GM06990 (cell line): Measurements from ENCODE around the gene SAP30BP.

Experiments used
- DNase-seq: peaks from one replicate; pipeline ENCODE4 v3.0.0-alpha.2; 2011; ENCODE audit not compliant: insufficient read length; ENCODE audit errors: extremely low read depth
- H3K27me3 ChIP-seq: replicated peaks from 2 replicates; pipeline ENCODE4 v1.6.0; 2011; ENCODE audit warnings: low read length; ENCODE audit not compliant: control insufficient read depth, insufficient read depth
- H3K36me3 ChIP-seq: 2 replicates; pipeline ENCODE4 v1.5.1; 2011; ENCODE audit warnings: low read length; ENCODE audit not compliant: control insufficient read depth, insufficient read depth
- H3K4me3 ChIP-seq: replicated peaks from 2 replicates; pipeline ENCODE4 v1.5.1; 2011; ENCODE audit warnings: low read depth, mild to moderate bottlenecking, control low read depth, low read length
- TF ChIP-seq, protein P1 (sequence below): IDR thresholded peaks from 2 replicates; pipeline ENCODE4 v1.5.1; 2011; ENCODE audit warnings: low read length, control low read depth, mild to moderate bottlenecking, inconsistent platforms; ENCODE audit not compliant: insufficient read depth, poor library complexity, severe bottlenecking

SAP30BP gene

DNA sequence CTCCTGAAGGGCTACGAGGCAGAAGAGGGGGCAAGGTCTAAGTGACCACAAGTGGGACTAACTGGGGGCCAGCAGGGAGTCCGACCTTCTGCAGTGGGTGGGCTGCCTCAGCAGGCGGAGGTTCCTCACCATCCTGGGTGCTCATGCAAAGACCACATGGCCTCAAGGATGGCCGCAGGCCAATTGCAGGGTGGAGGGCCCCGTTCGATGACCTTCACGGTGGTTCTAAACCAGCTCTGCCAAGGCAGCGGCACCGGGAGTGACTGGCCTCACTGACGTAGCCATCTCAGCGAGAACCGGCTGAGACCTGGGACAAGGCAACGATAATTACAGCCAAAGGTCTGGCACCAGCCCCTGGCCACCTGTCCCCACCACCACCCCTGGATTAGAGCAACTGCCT, 28.2 kb upstream of the SAP30BP start:
- DNase-seq: no peak
- TF ChIP-seq, protein P1, sequence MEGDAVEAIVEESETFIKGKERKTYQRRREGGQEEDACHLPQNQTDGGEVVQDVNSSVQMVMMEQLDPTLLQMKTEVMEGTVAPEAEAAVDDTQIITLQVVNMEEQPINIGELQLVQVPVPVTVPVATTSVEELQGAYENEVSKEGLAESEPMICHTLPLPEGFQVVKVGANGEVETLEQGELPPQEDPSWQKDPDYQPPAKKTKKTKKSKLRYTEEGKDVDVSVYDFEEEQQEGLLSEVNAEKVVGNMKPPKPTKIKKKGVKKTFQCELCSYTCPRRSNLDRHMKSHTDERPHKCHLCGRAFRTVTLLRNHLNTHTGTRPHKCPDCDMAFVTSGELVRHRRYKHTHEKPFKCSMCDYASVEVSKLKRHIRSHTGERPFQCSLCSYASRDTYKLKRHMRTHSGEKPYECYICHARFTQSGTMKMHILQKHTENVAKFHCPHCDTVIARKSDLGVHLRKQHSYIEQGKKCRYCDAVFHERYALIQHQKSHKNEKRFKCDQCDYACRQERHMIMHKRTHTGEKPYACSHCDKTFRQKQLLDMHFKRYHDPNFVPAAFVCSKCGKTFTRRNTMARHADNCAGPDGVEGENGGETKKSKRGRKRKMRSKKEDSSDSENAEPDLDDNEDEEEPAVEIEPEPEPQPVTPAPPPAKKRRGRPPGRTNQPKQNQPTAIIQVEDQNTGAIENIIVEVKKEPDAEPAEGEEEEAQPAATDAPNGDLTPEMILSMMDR: no peak
- Histone ChIP-seq H3K27me3 (no peaks in the 10 kb centered on the region), H3K4me3 (no peak overlapping the region), H3K36me3 (peaks cover 18% of the 10 kb centered on the region)

DNA sequence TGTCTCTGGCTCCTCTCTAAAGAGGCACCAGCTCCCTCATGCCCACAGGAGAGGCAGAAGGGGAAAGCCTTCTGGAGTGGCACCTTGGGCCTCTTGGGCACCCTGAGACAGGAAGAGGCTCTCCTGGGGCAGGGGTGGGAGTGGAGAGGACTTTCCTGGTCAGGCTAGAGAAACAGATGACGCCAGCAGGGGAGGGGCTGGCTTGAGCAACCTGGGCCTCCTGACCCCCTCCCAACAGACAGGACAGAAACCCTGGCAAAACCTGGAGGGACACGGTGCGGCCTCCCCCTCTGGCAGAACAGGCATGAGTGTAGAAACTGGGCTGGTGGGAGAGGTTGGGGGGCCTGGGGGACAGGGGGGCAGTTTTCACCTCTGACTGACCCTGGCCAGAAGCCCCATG, 27.8 kb upstream of the SAP30BP start:
- TF ChIP-seq, protein P1: no peak
- no peaks in the 10 kb centered on the region for H3K27me3 ChIP-seq
- DNase-seq: no peak
- H3K36me3 ChIP-seq: peaks cover 18% of the 10 kb centered on the region
- no peak overlapping the region for H3K4me3 ChIP-seq

DNA sequence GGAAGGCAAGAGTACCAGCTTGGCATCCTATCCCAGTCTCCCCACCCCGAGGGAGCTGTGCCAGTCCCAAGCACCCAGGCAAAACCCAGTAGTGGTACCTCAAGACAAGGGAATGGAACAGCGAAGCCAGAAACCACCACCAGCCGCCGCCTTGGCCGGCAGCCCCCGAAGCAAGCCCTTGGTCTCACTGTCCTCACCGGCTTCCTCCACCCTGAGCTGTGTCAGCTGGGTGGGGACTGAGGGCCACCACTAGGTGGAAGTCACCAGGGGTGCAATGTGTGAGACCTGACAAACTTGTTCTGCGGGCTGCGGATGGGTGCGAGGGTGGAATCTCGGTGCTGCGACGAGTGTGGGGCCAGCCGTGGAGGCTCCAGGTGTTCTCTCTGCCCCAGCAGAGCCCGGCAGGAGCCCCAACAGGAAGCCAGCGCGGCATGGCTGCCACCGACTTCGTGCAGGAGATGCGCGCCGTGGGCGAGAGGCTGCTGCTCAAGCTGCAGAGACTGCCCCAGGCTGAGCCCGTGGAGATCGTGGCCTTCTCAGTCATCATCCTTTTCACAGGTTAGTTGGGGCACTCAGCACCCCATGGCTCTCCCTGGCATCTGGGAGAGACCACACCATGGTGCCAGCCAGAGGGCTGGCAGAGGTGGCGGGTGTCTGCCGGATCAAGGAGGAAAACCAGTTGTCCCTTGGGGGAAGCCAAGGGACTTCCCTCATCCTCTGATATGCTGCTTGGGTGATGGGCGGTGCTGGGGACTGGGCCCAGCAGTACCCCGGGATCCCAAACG, 27.2 kb upstream of the SAP30BP start:
- no peak overlapping the region for H3K4me3 ChIP-seq
- peaks cover 18% of the 10 kb centered on the region for H3K36me3 ChIP-seq
- no peak for DNase-seq
- H3K27me3 ChIP-seq: no peaks in the 10 kb centered on the region
- TF ChIP-seq, protein P1: no peak

DNA sequence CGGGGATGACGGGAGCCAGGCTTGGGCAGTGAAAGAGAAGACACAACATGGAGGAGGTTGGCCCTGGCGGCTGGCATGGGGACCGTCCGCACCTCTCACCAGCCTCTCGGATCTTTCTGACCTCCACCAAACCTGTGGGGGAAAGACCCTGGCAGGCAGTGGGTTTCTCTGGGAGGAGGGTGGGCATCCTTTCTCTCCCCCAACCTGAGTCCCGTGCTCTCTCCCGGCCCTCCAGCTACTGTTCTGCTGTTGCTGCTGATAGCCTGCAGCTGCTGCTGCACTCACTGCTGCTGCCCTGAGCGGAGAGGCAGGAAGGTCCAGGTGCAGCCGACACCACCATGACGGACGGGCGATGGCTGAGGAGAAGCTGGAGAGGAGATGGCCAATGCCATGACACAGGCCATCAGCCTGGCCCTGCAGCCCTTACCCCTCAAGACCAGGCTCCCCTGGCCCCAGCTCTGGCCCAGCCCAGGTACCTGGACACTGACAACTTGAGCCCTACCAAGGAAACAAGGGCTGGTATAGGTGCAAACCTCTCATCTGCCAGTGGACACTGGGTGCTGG, 26.5 kb upstream of the SAP30BP start:
- no peak for DNase-seq
- H3K4me3 ChIP-seq: no peak overlapping the region
- peaks cover 18% of the 10 kb centered on the region for H3K36me3 ChIP-seq
- H3K27me3 ChIP-seq: no peaks in the 10 kb centered on the region
- TF ChIP-seq, protein P1: no peak

DNA sequence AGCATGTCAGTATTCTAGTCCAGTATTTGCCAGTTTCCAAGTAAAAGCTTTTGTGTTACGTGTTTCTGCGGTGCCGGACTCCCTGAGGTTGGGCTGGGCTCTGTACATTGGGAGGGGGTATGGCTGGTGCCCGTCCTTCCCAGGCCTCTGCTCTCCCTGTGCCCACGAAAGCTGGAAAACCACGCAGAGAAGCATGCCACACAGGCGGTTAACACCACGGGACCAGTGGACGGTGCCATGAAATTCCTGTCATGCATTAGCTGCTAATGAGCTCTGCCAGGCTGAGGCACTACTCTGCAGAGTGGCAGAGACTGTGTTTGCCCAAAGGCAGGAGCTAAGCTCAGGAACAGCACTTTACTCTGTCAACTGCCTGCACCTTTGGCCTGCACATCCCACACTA, 25.8 kb upstream of the SAP30BP start:
- Histone ChIP-seq H3K27me3 (no peaks in the 10 kb centered on the region), H3K4me3 (no peak overlapping the region), H3K36me3 (peaks cover 18% of the 10 kb centered on the region)
- no peak for DNase-seq
- TF ChIP-seq, protein P1: no peak
